Measurements from ENCODE around the gene TAF4. TPM values are rescaled to one million over a fixed set of nuclear protein-coding genes. Genes with fewer than 3 reads are reported as not detected.

TAF4 gene
- total and polyA plus RNA-seq, 2 of the 13 experiments (the other 11 are each of a cell fraction or from before 2014, with no cell fraction given): 5.9 to 12.0 TPM

DNA sequence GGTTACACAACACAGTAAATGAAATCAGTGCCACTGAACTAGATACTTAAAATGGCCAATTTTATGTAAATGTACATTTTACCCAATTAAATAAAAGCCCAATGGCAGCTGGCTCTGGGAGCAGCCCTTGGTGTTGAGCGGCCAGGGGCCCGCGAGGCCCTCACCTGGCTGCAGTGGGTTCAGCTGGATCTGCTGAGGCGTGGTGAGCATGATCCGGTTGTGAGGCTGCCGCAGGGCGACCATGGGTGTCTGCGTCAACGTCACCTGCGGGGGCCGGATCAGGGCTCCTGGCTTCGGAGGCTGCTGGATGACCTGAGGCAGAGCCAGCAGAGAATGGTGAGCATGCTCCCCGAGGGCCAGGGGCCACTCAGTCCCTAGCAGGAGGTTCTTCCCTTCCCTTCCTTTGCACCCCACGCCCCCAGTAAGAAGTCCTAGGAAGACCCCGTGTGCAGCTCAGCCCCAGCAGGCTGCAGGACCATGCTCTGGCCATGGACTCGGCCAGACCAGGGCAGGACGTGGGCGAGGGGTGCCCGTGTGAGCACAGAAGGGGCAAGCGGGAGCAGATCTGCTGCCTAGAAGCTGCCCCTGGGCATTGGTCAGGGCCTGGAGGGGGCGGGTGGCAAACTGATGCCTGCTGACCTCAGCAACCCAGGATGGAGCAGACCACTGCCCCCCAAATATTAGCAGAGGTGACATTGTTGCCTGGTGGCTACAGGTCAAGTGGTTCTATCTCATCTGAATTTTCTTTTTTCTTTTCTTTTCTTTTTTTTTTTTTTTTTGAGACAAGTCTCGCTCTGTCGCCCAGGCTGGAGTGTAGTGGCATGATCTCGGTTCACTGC is 61.9 kb downstream of the TAF4 start:
- ATAC-seq (peak; percentile 21), FAIRE-seq (no peak), DNase-seq (ENCODE audit: low spot score) (no peak)
- in situ Hi-C loops (cut with HindIII; ENCODE audit: extremely low pct_ligation_motif_present, low pct_unique_long_range_greater_than_20kb): no loop called here
- POLR2A ChIA-PET: interaction anchor here (1.8 kb wide), 1 partner anchor 63 kb away, joined by 5 read pairs; no protein-coding TSS in a partner anchor
- Histone ChIP-seq H3K9ac (ENCODE audit: insufficient read depth, low read depth, low read length) (no peak overlapping the region), H3K4me1 (ENCODE audit: insufficient read depth, low read length) (peaks cover 17% of the 10 kb centered on the region), H3K4me3 (replicated peaks in 1 of 3; ENCODE audit: insufficient read depth in 1 of 3, low read depth in 2 of 3, low read length in 3 of 3) (no peak overlapping the region), H3K79me2 (ENCODE audit: insufficient read depth, low read length) (no peaks in the 10 kb centered on the region), H3K27me3 (ENCODE audit: control insufficient read depth in 1 of 2, insufficient read depth in 2 of 2, low read length in 2 of 2) (no peaks in the 10 kb centered on the region), H2AFZ (ENCODE audit: low read length) (no peak overlapping the region), H3K9me3 (ENCODE audit: low read length) (no peaks in the 10 kb centered on the region), H4K20me1 (ENCODE audit: insufficient read depth, low read length) (no peaks in the 10 kb centered on the region), H3K27ac (ENCODE audit: extremely low read length, insufficient read depth, low read length) (peak overlapping the region; percentile 58), H3K36me3 (replicated peaks in 1 of 2; ENCODE audit: control insufficient read depth in 1 of 2, insufficient read depth in 2 of 2, low read length in 2 of 2) (peaks cover 73 to 97% of the 10 kb centered on the region in 2 experiments), H3K4me2 (ENCODE audit: low read depth, low read length) (no peak overlapping the region)
- CTCF ChIA-PET (ENCODE audit: low intra/inter-chr PET ratio, low total read pairs): no interaction called here
- BruUV-seq (replicated peaks): no TSS peak
- 91% methylated on average over 18 of the region's 24 CpGs for WGBS (ENCODE audit: low lambda C conversion rate)
- intact Hi-C loops (cut with micrococcal nuclease; ENCODE audit: unreplicated experiment): no loop called here
- TF ChIP-seq SP2 (CRISPR knock-in tag; IDR thresholded peaks at IDR 0.05) (no peak), SIN3B (IDR thresholded peaks at IDR 0.05; ENCODE audit: low read length) (no peak), KAT8 (CRISPR knock-in tag; IDR thresholded peaks at IDR 0.05) (no peak), ZNF496 (CRISPR knock-in tag; IDR thresholded peaks at IDR 0.05; ENCODE audit: insufficient replicate concordance) (no peak), GZF1 (CRISPR knock-in tag; IDR thresholded peaks at IDR 0.05) (no peak), ZNF776 (CRISPR knock-in tag; IDR thresholded peaks at IDR 0.05) (no peak), TP53 (CRISPR knock-in tag; conservative IDR thresholded peaks at IDR 0.05) (no peak), TCF7 (IDR thresholded peaks at IDR 0.05; ENCODE audit: low read depth) (no peak), MZF1 (CRISPR knock-in tag; IDR thresholded peaks at IDR 0.05; ENCODE audit: borderline replicate concordance) (no peak), FOXP1 (IDR thresholded peaks at IDR 0.05) (no peak), FOXP1 (CRISPR knock-in tag; IDR thresholded peaks at IDR 0.05) (no peak), ERF (CRISPR knock-in tag; IDR thresholded peaks at IDR 0.05) (no peak), NFIB (CRISPR knock-in tag; IDR thresholded peaks at IDR 0.05; ENCODE audit: borderline replicate concordance) (no peak), SIN3A (IDR thresholded peaks at IDR 0.05; ENCODE audit: borderline replicate concordance, low read depth, low read length) (no peak), POGZ (CRISPR knock-in tag; IDR thresholded peaks at IDR 0.05) (no peak), KDM4B (CRISPR knock-in tag; IDR thresholded peaks at IDR 0.05) (no peak), SAFB2 (CRISPR knock-in tag; IDR thresholded peaks at IDR 0.05; ENCODE audit: borderline replicate concordance, low read depth) (no peak), NRL (CRISPR knock-in tag; IDR thresholded peaks at IDR 0.05; ENCODE audit: borderline replicate concordance) (0 out of 2 replicates have a peak, but pooled peaks have one; percentile 26), ZNF225 (CRISPR knock-in tag; IDR thresholded peaks at IDR 0.05) (peak; percentile 56; the same call in 1 of the 2 replicates)
- TF ChIP-seq, protein P1, sequence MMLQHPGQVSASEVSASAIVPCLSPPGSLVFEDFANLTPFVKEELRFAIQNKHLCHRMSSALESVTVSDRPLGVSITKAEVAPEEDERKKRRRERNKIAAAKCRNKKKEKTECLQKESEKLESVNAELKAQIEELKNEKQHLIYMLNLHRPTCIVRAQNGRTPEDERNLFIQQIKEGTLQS (CRISPR knock-in tag; IDR thresholded peaks at IDR 0.05): no peak
- TF ChIP-seq, protein P2, sequence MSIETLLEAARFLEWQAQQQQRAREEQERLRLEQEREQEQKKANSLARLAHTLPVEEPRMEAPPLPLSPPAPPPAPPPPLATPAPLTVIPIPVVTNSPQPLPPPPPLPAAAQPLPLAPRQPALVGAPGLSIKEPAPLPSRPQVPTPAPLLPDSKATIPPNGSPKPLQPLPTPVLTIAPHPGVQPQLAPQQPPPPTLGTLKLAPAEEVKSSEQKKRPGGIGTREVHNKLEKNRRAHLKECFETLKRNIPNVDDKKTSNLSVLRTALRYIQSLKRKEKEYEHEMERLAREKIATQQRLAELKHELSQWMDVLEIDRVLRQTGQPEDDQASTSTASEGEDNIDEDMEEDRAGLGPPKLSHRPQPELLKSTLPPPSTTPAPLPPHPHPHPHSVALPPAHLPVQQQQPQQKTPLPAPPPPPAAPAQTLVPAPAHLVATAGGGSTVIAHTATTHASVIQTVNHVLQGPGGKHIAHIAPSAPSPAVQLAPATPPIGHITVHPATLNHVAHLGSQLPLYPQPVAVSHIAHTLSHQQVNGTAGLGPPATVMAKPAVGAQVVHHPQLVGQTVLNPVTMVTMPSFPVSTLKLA (IDR thresholded peaks at IDR 0.05): no peak
- TF ChIP-seq, protein P3, sequence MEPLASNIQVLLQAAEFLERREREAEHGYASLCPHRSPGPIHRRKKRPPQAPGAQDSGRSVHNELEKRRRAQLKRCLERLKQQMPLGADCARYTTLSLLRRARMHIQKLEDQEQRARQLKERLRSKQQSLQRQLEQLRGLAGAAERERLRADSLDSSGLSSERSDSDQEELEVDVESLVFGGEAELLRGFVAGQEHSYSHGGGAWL (CRISPR knock-in tag; IDR thresholded peaks at IDR 0.05): no peak
- TF ChIP-seq, protein P4, sequence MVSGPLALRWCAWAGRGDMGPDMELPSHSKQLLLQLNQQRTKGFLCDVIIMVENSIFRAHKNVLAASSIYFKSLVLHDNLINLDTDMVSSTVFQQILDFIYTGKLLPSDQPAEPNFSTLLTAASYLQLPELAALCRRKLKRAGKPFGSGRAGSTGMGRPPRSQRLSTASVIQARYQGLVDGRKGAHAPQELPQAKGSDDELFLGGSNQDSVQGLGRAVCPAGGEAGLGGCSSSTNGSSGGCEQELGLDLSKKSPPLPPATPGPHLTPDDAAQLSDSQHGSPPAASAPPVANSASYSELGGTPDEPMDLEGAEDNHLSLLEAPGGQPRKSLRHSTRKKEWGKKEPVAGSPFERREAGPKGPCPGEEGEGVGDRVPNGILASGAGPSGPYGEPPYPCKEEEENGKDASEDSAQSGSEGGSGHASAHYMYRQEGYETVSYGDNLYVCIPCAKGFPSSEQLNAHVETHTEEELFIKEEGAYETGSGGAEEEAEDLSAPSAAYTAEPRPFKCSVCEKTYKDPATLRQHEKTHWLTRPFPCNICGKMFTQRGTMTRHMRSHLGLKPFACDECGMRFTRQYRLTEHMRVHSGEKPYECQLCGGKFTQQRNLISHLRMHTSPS (CRISPR knock-in tag; IDR thresholded peaks at IDR 0.05; ENCODE audit: low read depth): no peak

Measured in HepG2 (cell line).